ENCODE data around the gene LRP1B.
"Not testable (repeated sequence)": the region's sequence is repeated elsewhere in the genome, so short reads cannot be mapped to it uniquely, and the experiment has no call there.

Gene LRP1B

GRCh38 chr2:140359056-140359771 lies 1771.6 kb downstream of the LRP1B start:
- no peak for DNase-seq

DNA sequence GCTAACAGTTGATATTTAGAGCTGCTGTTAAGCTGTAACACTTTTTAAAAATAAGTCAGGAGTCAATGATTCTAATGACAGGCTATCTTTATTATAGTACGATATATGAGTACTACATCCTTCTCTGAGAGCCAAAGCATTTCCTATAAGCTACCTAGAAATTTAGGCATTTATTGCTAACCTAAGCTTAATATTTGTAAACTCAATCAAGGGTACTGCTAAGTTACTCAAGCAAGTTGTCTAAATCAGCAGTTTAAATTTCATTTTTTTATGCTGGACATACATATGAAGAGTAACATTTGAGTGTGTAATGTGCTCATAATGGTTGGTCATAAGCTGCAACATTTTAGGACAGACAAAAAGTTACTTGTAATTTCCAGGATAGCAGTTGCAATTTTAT lies 1774.1 kb downstream of the LRP1B start:
- no peak for DNase-seq

GRCh38 chr2:140355511-140356090 lies 1775.2 kb downstream of the LRP1B start:
- no peak for DNase-seq

DNA sequence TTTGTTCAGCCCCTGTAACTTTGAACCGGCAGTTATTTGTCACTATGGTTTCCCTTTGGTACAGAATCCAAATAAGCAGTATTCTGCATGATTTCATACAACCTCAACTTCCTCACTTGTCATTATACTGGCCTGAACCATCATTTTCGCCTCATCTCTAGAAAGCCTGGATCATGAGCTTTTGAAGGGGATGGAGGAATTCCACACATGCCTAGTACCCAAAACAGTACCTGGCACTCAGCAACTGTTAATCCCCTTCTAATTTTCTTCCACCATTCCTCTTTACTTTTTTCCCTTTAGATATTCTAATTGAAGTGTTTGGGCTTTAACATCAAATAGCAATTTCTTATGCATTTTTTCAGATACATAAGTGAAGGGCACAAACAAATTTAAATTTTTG lies 1776.3 kb downstream of the LRP1B start:
- no peak for DNase-seq

- no peak for DNase-seq
Observed at GRCh38 chr2:140353541-140353940, 1777.3 kb downstream of the LRP1B start.

DNA sequence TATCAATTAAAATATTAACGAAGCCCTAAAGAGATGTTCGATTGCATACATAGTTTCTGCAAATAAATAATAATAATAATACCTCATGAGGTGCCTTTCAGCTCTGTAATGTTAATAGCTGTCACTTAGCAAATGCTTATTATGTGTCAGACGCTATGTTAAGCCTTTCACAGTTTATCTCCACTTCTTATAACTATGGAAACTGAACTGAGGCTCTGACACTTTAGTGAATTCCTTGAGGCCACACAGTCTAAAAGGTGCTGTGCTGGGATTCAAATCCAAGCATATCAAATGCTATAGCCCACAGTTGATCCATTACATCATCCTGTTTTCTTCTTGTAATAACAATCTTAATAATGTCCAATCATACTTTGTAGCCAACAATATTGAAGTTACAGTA lies 1779.1 kb downstream of the LRP1B start:
- no peak for DNase-seq

DNA sequence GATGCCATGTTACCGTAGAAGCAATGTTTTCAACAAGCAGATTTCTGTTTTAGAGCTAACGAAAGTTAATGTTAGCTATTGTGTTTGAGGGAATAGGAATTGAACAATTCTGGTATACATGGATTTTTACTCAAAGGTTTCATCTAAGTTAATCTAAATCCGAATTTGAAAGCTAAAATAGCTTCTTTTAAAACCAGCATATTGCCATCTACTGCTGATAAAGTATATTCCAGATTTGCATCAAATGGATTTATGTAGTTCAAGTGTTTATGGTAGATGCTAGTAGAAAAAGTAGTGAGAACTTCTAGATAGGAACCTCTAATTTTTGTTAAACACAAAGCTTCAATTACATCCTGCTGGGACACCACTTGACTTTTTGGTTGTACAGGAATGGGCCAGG lies 1781.1 kb downstream of the LRP1B start:
- peak; percentile 61 for DNase-seq

GRCh38 chr2:140348826-140349225 lies 1782.0 kb downstream of the LRP1B start:
- DNase-seq, result no peak

GRCh38 chr2:140344838-140345237 lies 1786.0 kb downstream of the LRP1B start:
- no peak for DNase-seq

DNA sequence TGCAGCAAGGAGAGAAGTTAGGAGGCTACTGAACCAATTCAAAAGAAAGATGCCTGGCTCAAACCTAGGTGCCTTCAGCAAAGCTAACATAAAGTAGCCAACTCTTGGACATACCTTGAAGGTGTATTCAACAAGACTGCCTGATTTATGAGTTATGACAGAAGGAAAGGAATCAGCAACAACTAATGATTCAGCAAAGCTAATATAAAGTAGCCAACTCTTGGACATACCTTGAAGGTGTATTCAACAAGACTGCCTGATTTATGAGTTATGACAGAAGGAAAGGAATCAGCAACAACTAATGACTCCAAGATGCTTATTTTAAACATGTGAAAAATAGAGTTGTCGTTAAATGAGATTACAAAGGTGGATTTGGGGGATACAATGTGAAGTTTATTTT lies 1786.5 kb downstream of the LRP1B start:
- not testable (repeated sequence) for DNase-seq

GRCh38 chr2:140338795-140339194 lies 1792.0 kb downstream of the LRP1B start:
- DNase-seq, result peak; percentile 58

- no peak for DNase-seq
Observed at GRCh38 chr2:140337061-140337460, 1793.8 kb downstream of the LRP1B start.

GRCh38 chr2:140316345-140316744 lies 1814.5 kb downstream of the LRP1B start:
- DNase-seq, result no peak

DNA sequence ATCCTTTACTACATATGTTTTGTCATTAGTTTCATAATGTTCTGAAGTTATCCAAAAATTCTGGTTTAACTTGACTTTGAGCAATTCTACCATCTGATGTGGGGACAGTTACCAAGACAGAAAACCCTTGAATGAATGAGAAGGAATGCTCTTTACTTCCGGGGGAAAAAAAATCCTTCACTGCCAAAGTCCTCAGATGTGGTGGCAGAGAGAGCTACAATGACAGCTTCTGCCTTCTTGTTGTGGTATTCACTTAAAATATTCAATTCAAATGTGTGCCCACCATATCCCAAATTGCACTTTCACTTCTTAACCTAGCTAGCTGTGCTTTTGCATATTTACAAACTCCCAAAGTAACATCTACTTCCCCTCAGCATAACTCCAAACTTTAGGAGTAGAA lies 1818.9 kb downstream of the LRP1B start:
- DNase-seq, result no peak

DNA sequence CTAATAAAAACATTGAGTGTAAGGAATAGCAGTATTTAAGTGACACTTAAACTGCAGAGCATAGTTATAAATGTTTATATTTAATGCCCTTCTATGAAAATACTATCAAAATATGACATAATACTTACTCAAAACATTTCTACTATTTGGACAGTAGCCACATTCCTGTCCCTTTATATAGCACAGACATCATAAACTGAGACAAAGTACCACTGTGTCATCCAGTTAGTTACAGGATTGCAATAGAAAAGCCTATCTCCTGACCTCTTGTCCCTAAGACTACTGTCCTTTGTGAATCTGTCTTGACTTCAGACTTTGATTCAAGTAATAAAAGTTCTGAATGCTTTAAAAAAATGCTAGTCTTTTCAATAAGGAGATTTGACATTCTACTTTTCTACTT lies 1822.1 kb downstream of the LRP1B start:
- DNase-seq, result no peak

DNA sequence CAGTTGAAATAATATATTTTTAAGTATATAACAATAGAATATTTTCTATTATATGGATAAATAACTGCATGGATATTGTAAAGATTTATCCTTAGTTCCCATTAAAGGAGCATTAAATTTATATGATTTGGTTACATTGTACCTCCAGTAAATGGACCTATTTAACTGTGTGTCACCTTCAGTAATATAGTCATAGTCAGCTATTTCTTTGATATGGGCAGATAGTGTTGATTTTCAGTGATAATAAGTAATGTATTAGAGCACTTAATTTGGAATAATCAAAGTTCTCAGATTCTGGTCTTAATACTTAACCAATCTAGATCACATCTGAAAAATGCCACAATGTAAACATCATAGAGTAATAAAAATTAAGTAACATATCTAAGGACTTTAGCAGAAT lies 1823.3 kb downstream of the LRP1B start:
- no peak for DNase-seq

- DNase-seq, result no peak
Observed at GRCh38 chr2:140295767-140296166, 1835.0 kb downstream of the LRP1B start.

- DNase-seq, result no peak
Observed at GRCh38 chr2:140288726-140289125, 1842.1 kb downstream of the LRP1B start.

- DNase-seq, result no peak
Observed at GRCh38 chr2:140288213-140288612, 1842.6 kb downstream of the LRP1B start.

GRCh38 chr2:140286377-140286776 lies 1844.4 kb downstream of the LRP1B start:
- no peak for DNase-seq

DNA sequence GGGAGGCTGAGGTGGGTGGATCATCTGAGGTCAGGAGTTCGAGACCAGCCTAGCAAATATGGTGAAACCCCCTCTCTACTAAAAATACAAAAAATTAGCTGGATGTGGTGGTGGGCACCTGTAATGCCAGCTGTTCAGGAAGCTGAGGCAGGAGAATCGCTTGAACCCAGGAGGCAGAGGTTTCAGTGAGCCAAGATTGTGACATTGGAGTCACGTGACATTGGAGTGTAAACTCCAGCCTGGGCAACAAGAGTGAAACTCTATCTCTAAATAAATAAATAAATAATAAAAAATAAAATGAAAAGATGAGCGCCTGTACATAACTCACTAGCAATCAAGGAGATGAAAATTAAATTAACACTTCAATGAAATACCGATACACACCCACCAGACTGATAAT lies 1853.5 kb downstream of the LRP1B start:
- DNase-seq, result not testable (repeated sequence)

DNA sequence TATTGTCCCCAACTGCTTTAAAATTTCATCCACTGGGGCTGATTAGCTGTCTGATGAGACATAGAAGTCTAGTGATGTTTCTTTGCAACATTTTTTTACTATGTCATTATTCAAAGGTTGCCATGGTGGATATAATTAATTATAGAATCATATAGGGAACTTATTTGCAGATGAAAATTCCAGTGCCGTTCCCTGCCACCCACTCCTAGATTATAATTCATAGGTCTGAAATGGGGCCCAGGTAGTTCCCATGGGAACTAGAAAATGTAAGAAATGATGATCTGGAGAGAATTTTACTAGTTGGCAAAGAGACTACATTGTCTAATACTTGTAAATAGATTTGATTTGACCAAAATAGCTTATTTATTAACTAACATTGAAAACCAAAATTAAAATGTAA lies 1854.2 kb downstream of the LRP1B start:
- DNase-seq, result no peak

GRCh38 chr2:140275427-140275826 lies 1855.4 kb downstream of the LRP1B start:
- no peak for DNase-seq

- DNase-seq, result no peak
Observed at GRCh38 chr2:140274891-140275290, 1855.9 kb downstream of the LRP1B start.

DNA sequence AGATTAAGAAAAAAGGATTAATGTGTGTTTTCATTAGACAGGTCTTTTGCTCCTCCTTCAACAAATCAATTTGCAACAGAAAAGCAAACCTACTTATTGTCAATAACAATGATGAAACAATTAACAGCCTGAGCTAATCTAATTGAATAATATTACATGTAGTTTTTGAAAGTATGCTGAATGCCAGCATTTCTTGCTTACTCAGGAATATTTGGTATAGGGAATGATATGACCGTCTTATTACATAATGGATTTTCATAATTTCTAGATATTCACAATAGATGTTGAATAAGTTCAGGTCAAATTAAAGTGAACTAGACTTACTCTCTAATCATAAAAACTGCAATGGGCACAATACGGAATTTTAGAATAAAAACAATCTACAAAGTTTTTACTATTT lies 1856.9 kb downstream of the LRP1B start:
- DNase-seq, result no peak
